GM23248 (cell line): ENCODE measurements around the gene CEP112.

Experiments
- EZH2 ChIP-seq: fragments of 200-600 bp; sonication (generic); IDR thresholded peaks from 2 replicates; pipeline ENCODE4 v1.6.1; 2018; ENCODE audit warnings: antibody characterized with exemption, mild to moderate bottlenecking; ENCODE audit not compliant: insufficient read depth, poor library complexity, severe bottlenecking
- EZH2phosphoT487 ChIP-seq: fragments of 200-600 bp; sonication (generic); IDR thresholded peaks from 2 replicates; pipeline ENCODE4 v1.6.1; 2018; ENCODE audit warnings: antibody characterized with exemption, moderate library complexity, mild to moderate bottlenecking, low read depth; ENCODE audit not compliant: insufficient read depth

- TF ChIP-seq EZH2phosphoT487 (no peak), EZH2 (no peak)
These were observed 314.9 kb downstream of the CEP112 start for GRCh38 chr17:65876985-65877384.
